K562 (cell line): ENCODE results near the gene CNKSR2. TPM values are rescaled to one million over a fixed set of nuclear protein-coding genes. Genes with fewer than 3 reads are reported as not detected.

ENCODE experiments used
- ATAC-seq: fragments of 200-7000 bp; cut with Tn5 transposase; 3 replicates; pipeline ENCODE4 v1.9.1; 2020; ENCODE audit warnings: moderate library complexity
- BruUV-seq: library from RNA; stranded (reverse); fragments of 400-500 nt; replicated peaks from 2 replicates; lab custom pipeline; 2021; lab: Mats Ljungman, UMichigan
- CTCF ChIA-PET: fragments of 300-600 bp; formaldehyde crosslinking; extraction: SDS; loops from one replicate; lab custom pipeline; 2021; ENCODE audit warnings: low intra/inter-chr PET ratio; lab: Yijun Ruan, JAX
- POLR2A ChIA-PET: fragments of 300-600, 350-650 bp; sonication (Branson Sonifier 250); formaldehyde crosslinking; extraction: SDS; loops from one replicate; lab custom pipeline; 2021; ENCODE audit warnings: antibody characterized with exemption, inconsistent platforms; lab: Yijun Ruan, JAX
- DNase-seq, 4 experiments: peaks; one replicate each; pipeline versions ENCODE4 v3.0.0 to v3.0.0-alpha.2; 2011 to 2018; ENCODE audit warnings: low spot score in 3 of 4, mixed read lengths in 3 of 4; ENCODE audit errors: extremely low read depth in 1 of 4
- FAIRE-seq: peaks from 2 replicates; lab custom pipeline; 2011; peaks lifted over from hg19 to GRCh38; lab: Jason Lieb, UNC
- H2AFZ ChIP-seq: 2 replicates; pipeline ENCODE4 v1.6.0; 2011; ENCODE audit warnings: low read depth, low read length, control low read depth, inconsistent platforms
- H3K27ac ChIP-seq: fragments of 200-600 bp; 3 replicates; pipeline ENCODE4 v1.8.0; 2011; ENCODE audit warnings: low read depth, mild to moderate bottlenecking, control low read depth, inconsistent platforms, low read length, moderate library complexity, mixed read lengths; ENCODE audit errors: extremely low read depth
- H3K27me3 ChIP-seq, 2 experiments: fragments of 300-600 bp in 1 of 2; 2 replicates in 1 of 2; 3 replicates in 1 of 2; pipeline versions ENCODE4 v1.6.0 to v1.8.0; 2011; ENCODE audit warnings: inconsistent platforms in 2 of 2, low read length in 2 of 2, mild to moderate bottlenecking in 1 of 2, mixed read lengths in 1 of 2, moderate library complexity in 1 of 2; ENCODE audit not compliant: control insufficient read depth in 2 of 2, insufficient read depth in 2 of 2
- H3K36me3 ChIP-seq: fragments of 300-600 bp; 3 replicates; pipeline ENCODE4 v1.8.0; 2011; ENCODE audit warnings: mild to moderate bottlenecking, low read length, inconsistent platforms; ENCODE audit not compliant: control insufficient read depth, insufficient read depth
- H3K4me1 ChIP-seq, 2 experiments: fragments of 200-600 bp in 1 of 2; replicated peaks in 1 of 2; 2 replicates in 1 of 2; 3 replicates in 1 of 2; pipeline versions ENCODE4 v1.5.1 to v1.8.0; 2011; ENCODE audit warnings: inconsistent platforms in 2 of 2, low read length in 2 of 2, mild to moderate bottlenecking in 1 of 2, mixed read lengths in 1 of 2, moderate library complexity in 1 of 2; ENCODE audit not compliant: control insufficient read depth in 2 of 2, insufficient read depth in 2 of 2
- H3K4me2 ChIP-seq: 2 replicates; pipeline ENCODE4 v1.6.1; 2011; ENCODE audit warnings: low read length, control low read depth, inconsistent platforms, mixed read lengths; ENCODE audit not compliant: insufficient read depth
- H3K4me3 ChIP-seq: fragments of 200-600 bp; sonication (generic), shearing (Covaris generic); 2 replicates; pipeline ENCODE4 v1.5.1; 2016; ENCODE audit warnings: control low read depth, inconsistent platforms
- H3K79me2 ChIP-seq: fragments of 200-600 bp; 3 replicates; pipeline ENCODE4 v1.8.0; 2011; ENCODE audit warnings: low read length, inconsistent platforms; ENCODE audit not compliant: control insufficient read depth, insufficient read depth
- H3K9ac ChIP-seq, 2 experiments: 2 replicates each; pipeline versions ENCODE4 v1.6.0 to v1.6.1; 2011; ENCODE audit warnings: low read depth in 2 of 2, low read length in 2 of 2, control low read depth in 1 of 2, inconsistent platforms in 1 of 2, mild to moderate bottlenecking in 1 of 2, mixed read lengths in 1 of 2; ENCODE audit not compliant: insufficient read depth in 1 of 2
- H3K9me1 ChIP-seq: one replicate; pipeline ENCODE4 v1.6.0; 2011; ENCODE audit warnings: inconsistent platforms, mild to moderate bottlenecking, low read length, moderate library complexity; ENCODE audit not compliant: control insufficient read depth, insufficient read depth
- H3K9me3 ChIP-seq: replicated peaks from 2 replicates; pipeline ENCODE4 v1.5.1; 2011; ENCODE audit warnings: low read depth, low read length, inconsistent platforms; ENCODE audit not compliant: control insufficient read depth, insufficient read depth
- H4K20me1 ChIP-seq: replicated peaks from 2 replicates; pipeline ENCODE4 v1.6.1; 2011; ENCODE audit warnings: low read length, inconsistent platforms, mixed read lengths; ENCODE audit not compliant: control insufficient read depth, insufficient read depth
- BCL6 ChIP-seq: fragments of 250-450 bp; sonication (Bioruptor Pico); IDR thresholded peaks from 2 replicates; pipeline ENCODE4 v1.4.0; 2020
- C11orf30 ChIP-seq: fragments of 450-650 bp; IDR thresholded peaks from 2 replicates; pipeline ENCODE4 v1.6.1; 2016; ENCODE audit warnings: low read depth, mild to moderate bottlenecking
- CBX3 ChIP-seq, 2 experiments: IDR thresholded peaks; 1 replicate in 1 of 2; 2 replicates in 1 of 2; pipeline ENCODE4 v1.6.1; 2012; ENCODE audit warnings: inconsistent platforms in 2 of 2, low read length in 2 of 2, borderline replicate concordance in 1 of 2, control low read depth in 1 of 2
- L3MBTL2 ChIP-seq: fragments of 450-650 bp; IDR thresholded peaks from 2 replicates; pipeline ENCODE4 v1.6.1; 2016; ENCODE audit warnings: mild to moderate bottlenecking, moderate library complexity
- MAFG ChIP-seq: fragments of 450-650 bp; conservative IDR thresholded peaks from 2 replicates; pipeline ENCODE4 v1.6.1; 2016; ENCODE audit warnings: missing genetic modification characterization, missing compliant biosample characterization
- MCM3 ChIP-seq: fragments of 450-650 bp; IDR thresholded peaks from 2 replicates; pipeline ENCODE4 v1.6.1; 2016
- MLX ChIP-seq, 2 experiments: fragments of 450-650 bp in 1 of 2; sonication (generic) in 1 of 2; formaldehyde crosslinking; conservative IDR thresholded peaks; 2 replicates each; pipeline versions ENCODE4 v1.4.0 to v1.8.1; 2020 to 2022; ENCODE audit warnings: mild to moderate bottlenecking in 1 of 2, missing genetic modification reagents in 1 of 2
- MTF1 ChIP-seq: fragments of 250-450 bp; sonication (Bioruptor Pico); IDR thresholded peaks from 2 replicates; pipeline ENCODE4 v1.9.0; 2021; ENCODE audit warnings: moderate library complexity, mild to moderate bottlenecking, inconsistent platforms, borderline replicate concordance
- NFE2 ChIP-seq: IDR thresholded peaks from 2 replicates; pipeline ENCODE4 v1.6.1; 2014; ENCODE audit warnings: antibody characterized with exemption, low read depth
- PTBP1 ChIP-seq: fragments of 200-400 bp; formaldehyde crosslinking; IDR thresholded peaks from 2 replicates; pipeline ENCODE4 v1.6.1; 2017; ENCODE audit warnings: low read depth, low read length
- RAD21 ChIP-seq, 2 experiments: fragments of 250-450 bp in 1 of 2; fragments of 450-650 bp in 1 of 2; sonication (Bioruptor Pico) in 1 of 2; formaldehyde crosslinking in 1 of 2; IDR thresholded peaks in 1 of 2; conservative IDR thresholded peaks in 1 of 2; 2 replicates each; pipeline versions ENCODE4 v1.4.0 to v1.8.0; 2020 to 2022; ENCODE audit warnings: mild to moderate bottlenecking in 2 of 2, moderate library complexity in 1 of 2
- SIN3A ChIP-seq, 2 experiments: fragments of 150-350 bp in 1 of 2; IDR thresholded peaks; 2 replicates each; pipeline ENCODE4 v1.6.1; 2011 to 2016; ENCODE audit warnings: borderline replicate concordance in 2 of 2, low read depth in 2 of 2, low read length in 2 of 2, mild to moderate bottlenecking in 2 of 2, moderate library complexity in 2 of 2; ENCODE audit not compliant: control insufficient read depth in 1 of 2
- XRCC3 ChIP-seq: fragments of 450-650 bp; IDR thresholded peaks from 2 replicates; pipeline ENCODE4 v1.6.1; 2017; ENCODE audit warnings: mild to moderate bottlenecking, moderate library complexity
- ZFPM2 ChIP-seq: fragments of 250-450 bp; sonication (Bioruptor Pico); IDR thresholded peaks from 2 replicates; pipeline ENCODE4 v1.5.1; 2022; ENCODE audit warnings: mild to moderate bottlenecking
- ZNF175 ChIP-seq: fragments of 200-800 bp; sonication (Bioruptor generic); IDR thresholded peaks from 2 replicates; pipeline ENCODE4 v1.6.1; 2016; ENCODE audit warnings: low read depth, mild to moderate bottlenecking, missing genetic modification characterization, missing compliant biosample characterization
- ZNF197 ChIP-seq: fragments of 200-800 bp; sonication (Bioruptor generic); IDR thresholded peaks from 2 replicates; pipeline ENCODE4 v1.6.1; 2016; ENCODE audit warnings: low read depth, missing genetic modification characterization, missing compliant biosample characterization
- ZNF282 ChIP-seq: sonication (generic); formaldehyde crosslinking; IDR thresholded peaks from 2 replicates; pipeline ENCODE4 v1.8.1; 2023; ENCODE audit warnings: missing genetic modification reagents
- WGBS: fragments of 100-300 bp; shearing (Covaris generic); methylation state at CpG from one replicate; pipeline ENCODE4 v1.1.6; 2016; ENCODE audit warnings: low coverage, mixed read lengths; ENCODE audit not compliant: insufficient coverage; ENCODE audit errors: missing lambda C conversion rate; 5-methylcytosine and 5-hydroxymethylcytosine counted together
- in situ Hi-C: fragments of 300-500 bp; cut with MboI; formaldehyde crosslinking; loops from 4 replicates; pipeline ENCODE4 v1.15.0; 2018; ENCODE audit warnings: inconsistent platforms, mixed read lengths
- intact Hi-C: fragments of 100-400 bp; cut with micrococcal nuclease; formaldehyde crosslinking; loops from 2 replicates; pipeline ENCODE4 v1.14.2; 2022
- polyA plus RNA-seq, 8 experiments: library from polyadenylated mRNA; depleted of rRNA in 4 of 8; stranded (reverse) in 5 of 8; unstranded in 3 of 8; fragments of >200 nt; fragmentation: Nextera tagmentation in 2 of 8; fragmentation: Illumina TruSeq in 1 of 8; extraction: Ambion mirVana in 2 of 8; extraction: Trizol in 1 of 8; gene quantifications; 2 replicates each; pipeline versions ENCODE4 v1.2.1 to v1.2.3, GENCODE V29; 2011 to 2014; ENCODE audit warnings: inconsistent platforms in 1 of 8, missing spikeins in 1 of 8
- total RNA-seq, 7 experiments: library from RNA; depleted of rRNA in 6 of 7; stranded (reverse); fragments of >200 nt in 6 of 7; fragmentation: Illumina TruSeq in 2 of 7; extraction: Trizol in 2 of 7; gene quantifications; 2 replicates each; pipeline versions ENCODE4 v1.2.1 to v1.2.3, GENCODE V29; 2011 to 2021; ENCODE audit warnings: low replicate concordance in 1 of 7
- TF ChIP-seq, protein P1 (sequence below): fragments of 450-650 bp; formaldehyde crosslinking; IDR thresholded peaks from 2 replicates; pipeline ENCODE4 v1.4.0; 2020; ENCODE audit warnings: mild to moderate bottlenecking

Gene CNKSR2
- total and polyA plus RNA-seq, 9 of the 15 experiments (the other 6 are each of a cell fraction or from before 2014, with no cell fraction given), result not detected

GRCh38 chrX:21616386-21616785 lies 242.2 kb downstream of the CNKSR2 start:
- Histone ChIP-seq H3K4me2 (no peak overlapping the region), H3K27ac (no peak overlapping the region), H3K9me1 (no peaks in the 10 kb centered on the region), H3K4me1 (no peaks in the 10 kb centered on the region), H3K4me3 (no peak overlapping the region), H3K27me3 (no peaks in the 10 kb centered on the region), H3K79me2 (no peaks in the 10 kb centered on the region), H4K20me1 (no peaks in the 10 kb centered on the region), H3K36me3 (no peaks in the 10 kb centered on the region), H3K9me3 (no peaks in the 10 kb centered on the region; the same call in 1 of the 2 replicates), H3K9ac (no peak overlapping the region), H2AFZ (no peak overlapping the region)
- WGBS, result 0% methylated on average over 1 of the region's 1 CpG
- ChIA-PET CTCF (no interaction called here), POLR2A (no interaction called here)
- no TSS peak for BruUV-seq
- FAIRE-seq, result no peak
- TF ChIP-seq MCM3 (no peak), MAFG (tag) (no peak), ZNF197 (CRISPR knock-in tag) (no peak), XRCC3 (no peak), ZFPM2 (CRISPR knock-in tag) (no peak), L3MBTL2 (no peak), RAD21 (CRISPR knock-in tag; conservative IDR thresholded peaks at IDR 0.05 in 1 of 2, IDR thresholded peaks at IDR 0.05 in 1 of 2) (no peak), MLX (CRISPR knock-in tag; conservative IDR thresholded peaks at IDR 0.05) (no peak), ZNF175 (CRISPR knock-in tag) (no peak), NFE2 (no peak), SIN3A (IDR thresholded peaks at IDR 0.05; ENCODE audit: borderline replicate concordance in 2 of 2, control insufficient read depth in 1 of 2, low read depth in 2 of 2, low read length in 2 of 2) (no peak), PTBP1 (no peak), BCL6 (CRISPR knock-in tag) (no peak), C11orf30 (no peak), CBX3 (IDR thresholded peaks at IDR 0.05; ENCODE audit: borderline replicate concordance in 1 of 2, low read length in 2 of 2) (no peak), MTF1 (CRISPR knock-in tag) (no peak), ZNF282 (CRISPR knock-in tag) (no peak)
- TF ChIP-seq, protein P1, sequence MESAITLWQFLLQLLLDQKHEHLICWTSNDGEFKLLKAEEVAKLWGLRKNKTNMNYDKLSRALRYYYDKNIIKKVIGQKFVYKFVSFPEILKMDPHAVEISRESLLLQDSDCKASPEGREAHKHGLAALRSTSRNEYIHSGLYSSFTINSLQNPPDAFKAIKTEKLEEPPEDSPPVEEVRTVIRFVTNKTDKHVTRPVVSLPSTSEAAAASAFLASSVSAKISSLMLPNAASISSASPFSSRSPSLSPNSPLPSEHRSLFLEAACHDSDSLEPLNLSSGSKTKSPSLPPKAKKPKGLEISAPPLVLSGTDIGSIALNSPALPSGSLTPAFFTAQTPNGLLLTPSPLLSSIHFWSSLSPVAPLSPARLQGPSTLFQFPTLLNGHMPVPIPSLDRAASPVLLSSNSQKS, result no peak
- intact Hi-C loops, result no loop called here
- in situ Hi-C loops, result no loop called here
- DNase-seq, result no peak
- ATAC-seq, result no peak
